ENCODE results near the gene SEMA6A. TPM values are rescaled to one million over a fixed set of nuclear protein-coding genes. Genes with fewer than 3 reads are reported as not detected.

Gene SEMA6A
- total and polyA plus RNA-seq, 2 of the 13 experiments (the other 11 are each of a cell fraction or from before 2014, with no cell fraction given), result 5.1 to 6.5 TPM

GRCh38 chr5:116532762-116533525, 41.7 kb downstream of the SEMA6A start (continued):
- TF ChIP-seq ZNF766 (CRISPR knock-in tag; IDR thresholded peaks at IDR 0.05; ENCODE audit: borderline replicate concordance) (no peak), NFE2L1 (CRISPR knock-in tag; IDR thresholded peaks at IDR 0.05; ENCODE audit: borderline replicate concordance) (no peak), SMAD9 (CRISPR knock-in tag; IDR thresholded peaks at IDR 0.05) (no peak), MXI1 (IDR thresholded peaks at IDR 0.05; ENCODE audit: borderline replicate concordance, low read depth, low read length) (peak; percentile 10; the same call in 1 of the 3 replicates), CEBPG (CRISPR knock-in tag; IDR thresholded peaks at IDR 0.05) (peak; percentile 75), ZNF333 (CRISPR knock-in tag; IDR thresholded peaks at IDR 0.05; ENCODE audit: borderline replicate concordance) (no peak), KIAA2018 (CRISPR knock-in tag; IDR thresholded peaks at IDR 0.05; ENCODE audit: borderline replicate concordance) (no peak), SUZ12 (IDR thresholded peaks at IDR 0.05; ENCODE audit: low read depth, low read length) (no peak), ZNF263 (CRISPR knock-in tag; IDR thresholded peaks at IDR 0.05) (no peak), ZNF350 (CRISPR knock-in tag; IDR thresholded peaks at IDR 0.05; ENCODE audit: borderline replicate concordance, low read depth) (no peak), NR2C2 (CRISPR knock-in tag; IDR thresholded peaks at IDR 0.05; ENCODE audit: borderline replicate concordance) (peak; percentile 41; the same call in 1 of the 2 replicates), SALL2 (CRISPR knock-in tag; IDR thresholded peaks at IDR 0.05) (no peak), ZBTB43 (CRISPR knock-in tag; conservative IDR thresholded peaks at IDR 0.05) (peak; percentile 94), ZBTB26 (CRISPR knock-in tag; IDR thresholded peaks at IDR 0.05; ENCODE audit: borderline replicate concordance) (no peak), YY1 (IDR thresholded peaks at IDR 0.05; ENCODE audit: insufficient read depth, insufficient replicate concordance, low read depth, low read length) (no peak), THAP11 (CRISPR knock-in tag; IDR thresholded peaks at IDR 0.05) (peak; percentile 55), SP5 (CRISPR knock-in tag; IDR thresholded peaks at IDR 0.05; ENCODE audit: borderline replicate concordance, low read depth) (peak; percentile 98), MAFK (conservative IDR thresholded peaks at IDR 0.05 in 1 of 2, IDR thresholded peaks at IDR 0.05 in 1 of 2; ENCODE audit: low read length in 2 of 2) (peak; percentile 73 to 83), SNAI1 (CRISPR knock-in tag; IDR thresholded peaks at IDR 0.05; ENCODE audit: borderline replicate concordance) (peak; percentile 38; the same call in 1 of the 2 replicates)

Data from HepG2 (cell line).